BE2C (cell line): ENCODE measurements around the gene XYLB.

ENCODE experiments used
- DNase-seq: peaks from one replicate; pipeline ENCODE4 v3.0.0-alpha.2; 2020
- H3K27me3 ChIP-seq: fragments of 250-450 bp; sonication (Bioruptor Pico); 2 replicates; pipeline ENCODE4 v1.5.1; 2020; ENCODE audit warnings: mild to moderate bottlenecking
- H3K36me3 ChIP-seq: fragments of 250-450 bp; sonication (Bioruptor Pico); 2 replicates; pipeline ENCODE4 v1.5.1; 2020; ENCODE audit warnings: mild to moderate bottlenecking
- H3K4me1 ChIP-seq: fragments of 250-450 bp; sonication (Bioruptor Pico); 2 replicates; pipeline ENCODE4 v1.5.1; 2020
- H3K4me3 ChIP-seq: 2 replicates; pipeline ENCODE4 v1.5.1; 2011; ENCODE audit warnings: low read depth, low read length
- H3K9me3 ChIP-seq: fragments of 250-450 bp; sonication (Bioruptor Pico); 2 replicates; pipeline ENCODE4 v1.5.1; 2020
- CTCF ChIP-seq: IDR thresholded peaks from 2 replicates; pipeline ENCODE4 v1.5.1; 2012; ENCODE audit warnings: mild to moderate bottlenecking, low read depth, low read length

Gene XYLB

DNA sequence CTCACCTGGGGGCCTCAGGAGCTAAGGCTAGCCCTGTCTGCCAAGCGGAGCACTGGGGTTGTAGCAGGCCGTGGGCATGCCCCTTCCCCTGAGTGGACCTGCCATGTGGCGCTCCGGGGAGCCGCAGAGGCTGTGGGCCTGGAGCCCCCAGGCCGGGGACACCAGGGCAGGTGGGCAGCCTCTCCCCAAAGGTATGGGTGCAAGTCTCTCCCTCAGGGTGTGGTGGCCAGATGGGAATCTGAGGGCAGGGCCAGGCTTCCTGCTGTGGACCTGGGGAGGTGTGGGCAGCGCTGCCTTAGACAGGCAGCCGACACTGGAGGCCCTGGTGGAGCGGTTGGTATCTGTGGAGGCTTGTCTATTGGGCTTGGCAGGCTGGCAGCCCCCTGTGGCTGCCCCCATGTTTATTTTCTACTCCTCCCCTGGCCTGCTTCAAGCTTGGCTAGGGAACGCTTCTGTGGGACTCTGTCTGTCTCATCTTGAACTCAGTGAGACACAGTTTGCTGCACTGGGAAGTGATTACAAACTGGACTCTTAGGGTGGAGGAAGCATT, 113.0 kb downstream of the XYLB start:
- Histone ChIP-seq H3K4me1 (no peaks in the 10 kb centered on the region), H3K36me3 (no peaks in the 10 kb centered on the region), H3K27me3 (no peaks in the 10 kb centered on the region), H3K4me3 (no peak overlapping the region), H3K9me3 (no peaks in the 10 kb centered on the region)
- no peak for DNase-seq
- TF ChIP-seq CTCF, result no peak

- no peak for TF ChIP-seq CTCF
- Histone ChIP-seq H3K36me3 (no peaks in the 10 kb centered on the region), H3K9me3 (no peaks in the 10 kb centered on the region), H3K4me3 (no peak overlapping the region), H3K4me1 (no peaks in the 10 kb centered on the region), H3K27me3 (no peaks in the 10 kb centered on the region)
- no peak for DNase-seq
These were observed 114.0 kb downstream of the XYLB start for GRCh38 chr3:38460377-38461270.
